Activated T-cell treated with anti-CD3 and anti-CD28 coated beads, Interleukin-2, amount 50 U/mL, for 1 hour (primary cell): Measurements from ENCODE around the gene THSD4.
"Not testable (repeated sequence)": the region's sequence is repeated elsewhere in the genome, so short reads cannot be mapped to it uniquely, and the experiment has no call there.

Source experiments
- DNase-seq: peaks from one replicate; pipeline ENCODE4 v3.0.0-alpha.2; 2020

Gene THSD4

GRCh38 chr15:71393383-71393782, 278.1 kb downstream of the THSD4 start:
- DNase-seq = no peak

GRCh38 chr15:71396536-71397125, 281.4 kb downstream of the THSD4 start:
- no peak for DNase-seq

GRCh38 chr15:71397377-71397776, 282.1 kb downstream of the THSD4 start:
- DNase-seq = no peak

- DNase-seq = no peak
These were observed 285.0 kb downstream of the THSD4 start for GRCh38 chr15:71400294-71400693.

GRCh38 chr15:71401728-71402127, 286.5 kb downstream of the THSD4 start:
- not testable (repeated sequence) for DNase-seq

- DNase-seq = no peak
These were observed 294.3 kb downstream of the THSD4 start for GRCh38 chr15:71409541-71409940.

GRCh38 chr15:71410347-71410746, 295.1 kb downstream of the THSD4 start:
- DNase-seq = no peak

- no peak for DNase-seq
These were observed 296.5 kb downstream of the THSD4 start for GRCh38 chr15:71411538-71412482.

- no peak for DNase-seq
These were observed 298.1 kb downstream of the THSD4 start for GRCh38 chr15:71413419-71413818.

- DNase-seq = no peak
These were observed 299.6 kb downstream of the THSD4 start for GRCh38 chr15:71414853-71415252.

GRCh38 chr15:71422530-71423259, 307.4 kb downstream of the THSD4 start:
- DNase-seq = no peak

- DNase-seq = no peak
These were observed 309.5 kb downstream of the THSD4 start for GRCh38 chr15:71424765-71425164.

GRCh38 chr15:71425388-71425787, 310.1 kb downstream of the THSD4 start:
- no peak for DNase-seq

- DNase-seq = no peak
These were observed 311.5 kb downstream of the THSD4 start for GRCh38 chr15:71426792-71427191.

- DNase-seq = no peak
These were observed 315.5 kb downstream of the THSD4 start for GRCh38 chr15:71430782-71431181.

GRCh38 chr15:71431343-71432336, 316.4 kb downstream of the THSD4 start:
- DNase-seq = no peak

- no peak for DNase-seq
These were observed 318.1 kb downstream of the THSD4 start for GRCh38 chr15:71433402-71433801.

- DNase-seq = no peak
These were observed 319.5 kb downstream of the THSD4 start for GRCh38 chr15:71434774-71435173.

GRCh38 chr15:71435552-71435951, 320.3 kb downstream of the THSD4 start:
- no peak for DNase-seq

- DNase-seq = no peak
These were observed 321.6 kb downstream of the THSD4 start for GRCh38 chr15:71436854-71437253.

GRCh38 chr15:71437404-71437803, 322.1 kb downstream of the THSD4 start:
- DNase-seq = no peak

- DNase-seq = no peak
These were observed 322.6 kb downstream of the THSD4 start for GRCh38 chr15:71437919-71438318.
